ENCODE data around the gene CAPNS1.

DNA sequence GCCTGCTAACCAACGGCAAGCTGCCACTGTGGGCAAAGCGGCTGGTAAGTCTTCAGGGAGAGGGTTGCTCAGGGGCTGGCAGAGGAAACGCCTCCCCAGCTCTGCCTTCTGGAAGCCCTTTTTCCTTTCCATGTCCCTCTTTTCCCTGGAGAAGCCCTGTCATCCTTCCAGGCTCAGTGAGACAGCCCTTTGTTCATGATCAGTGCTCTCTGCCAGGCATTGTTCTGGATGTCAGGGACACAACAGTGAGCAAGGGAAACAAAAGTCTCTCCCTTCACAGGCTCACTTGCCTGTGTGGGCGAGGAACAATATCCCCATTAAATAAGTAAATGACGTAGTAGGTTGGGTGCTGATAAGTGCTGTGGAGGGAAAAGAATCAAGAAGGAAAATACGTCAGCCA is 42.8 kb upstream of the CAPNS1 start:
- TF ChIP-seq, protein P1, sequence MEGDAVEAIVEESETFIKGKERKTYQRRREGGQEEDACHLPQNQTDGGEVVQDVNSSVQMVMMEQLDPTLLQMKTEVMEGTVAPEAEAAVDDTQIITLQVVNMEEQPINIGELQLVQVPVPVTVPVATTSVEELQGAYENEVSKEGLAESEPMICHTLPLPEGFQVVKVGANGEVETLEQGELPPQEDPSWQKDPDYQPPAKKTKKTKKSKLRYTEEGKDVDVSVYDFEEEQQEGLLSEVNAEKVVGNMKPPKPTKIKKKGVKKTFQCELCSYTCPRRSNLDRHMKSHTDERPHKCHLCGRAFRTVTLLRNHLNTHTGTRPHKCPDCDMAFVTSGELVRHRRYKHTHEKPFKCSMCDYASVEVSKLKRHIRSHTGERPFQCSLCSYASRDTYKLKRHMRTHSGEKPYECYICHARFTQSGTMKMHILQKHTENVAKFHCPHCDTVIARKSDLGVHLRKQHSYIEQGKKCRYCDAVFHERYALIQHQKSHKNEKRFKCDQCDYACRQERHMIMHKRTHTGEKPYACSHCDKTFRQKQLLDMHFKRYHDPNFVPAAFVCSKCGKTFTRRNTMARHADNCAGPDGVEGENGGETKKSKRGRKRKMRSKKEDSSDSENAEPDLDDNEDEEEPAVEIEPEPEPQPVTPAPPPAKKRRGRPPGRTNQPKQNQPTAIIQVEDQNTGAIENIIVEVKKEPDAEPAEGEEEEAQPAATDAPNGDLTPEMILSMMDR (IDR thresholded peaks at IDR 0.05; ENCODE audit: low read depth, low read length) = no peak
- TF ChIP-seq POLR2A (IDR thresholded peaks at IDR 0.05; ENCODE audit: extremely low read depth, insufficient read length) (no peak), MYC (IDR thresholded peaks at IDR 0.05; ENCODE audit: low read depth, low read length) (no peak)
- TF ChIP-seq, protein P2, sequence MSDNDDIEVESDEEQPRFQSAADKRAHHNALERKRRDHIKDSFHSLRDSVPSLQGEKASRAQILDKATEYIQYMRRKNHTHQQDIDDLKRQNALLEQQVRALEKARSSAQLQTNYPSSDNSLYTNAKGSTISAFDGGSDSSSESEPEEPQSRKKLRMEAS (IDR thresholded peaks at IDR 0.05; ENCODE audit: low read depth, low read length) = no peak
